HepG2 (cell line): Measurements from ENCODE around the gene ACADVL. TPM values are rescaled to one million over a fixed set of nuclear protein-coding genes. Genes with fewer than 3 reads are reported as not detected.

Experiments
- AHDC1 ChIP-seq: sonication (generic); formaldehyde crosslinking; IDR thresholded peaks from 2 replicates; pipeline ENCODE4 v1.5.1; 2020; ENCODE audit warnings: mild to moderate bottlenecking, missing genetic modification reagents, borderline replicate concordance
- EP300 ChIP-seq, 3 experiments: sonication (generic) in 1 of 3; formaldehyde crosslinking in 1 of 3; IDR thresholded peaks; 2 replicates each; pipeline versions ENCODE4 v1.5.1 to v1.6.1; 2011 to 2020; ENCODE audit warnings: low read depth in 2 of 3, low read length in 2 of 3, borderline replicate concordance in 1 of 3, improper control_type of control experiment in 1 of 3, mild to moderate bottlenecking in 1 of 3, missing genetic modification reagents in 1 of 3, moderate library complexity in 1 of 3
- HMG20B ChIP-seq: conservative IDR thresholded peaks from 2 replicates; pipeline ENCODE4 v1.6.1; 2016; ENCODE audit warnings: missing genetic modification reagents, missing compliant biosample characterization
- HNRNPH1 ChIP-seq: fragments of 200-400 bp; formaldehyde crosslinking; optimal IDR thresholded peaks from 2 replicates; pipeline ENCODE3; 2017; ENCODE audit warnings: mild to moderate bottlenecking, low read depth, low read length
- MAFG ChIP-seq: sonication (generic); formaldehyde crosslinking; IDR thresholded peaks from 2 replicates; pipeline ENCODE4 v1.5.1; 2020; ENCODE audit warnings: mild to moderate bottlenecking, missing genetic modification reagents
- NFRKB ChIP-seq: fragments of 450-650 bp; IDR thresholded peaks from 2 replicates; pipeline ENCODE4 v1.6.1; 2017
- NR2F2 ChIP-seq: IDR thresholded peaks from 2 replicates; pipeline ENCODE4 v1.6.1; 2012; ENCODE audit warnings: low read depth, inconsistent platforms, borderline replicate concordance
- PRMT3 ChIP-seq: sonication (generic); formaldehyde crosslinking; IDR thresholded peaks from 2 replicates; pipeline ENCODE4 v1.8.1; 2022; ENCODE audit warnings: low read depth, mild to moderate bottlenecking, moderate library complexity, missing genetic modification reagents, borderline replicate concordance
- SRY ChIP-seq: sonication (generic); formaldehyde crosslinking; IDR thresholded peaks from 2 replicates; pipeline ENCODE4 v1.8.0; 2022; ENCODE audit warnings: mild to moderate bottlenecking, missing genetic modification reagents
- TCF7L2 ChIP-seq: IDR thresholded peaks from 2 replicates; pipeline ENCODE4 v1.6.1; 2011; ENCODE audit warnings: mild to moderate bottlenecking, low read depth, low read length, moderate library complexity
- THAP7 ChIP-seq: sonication (generic); formaldehyde crosslinking; IDR thresholded peaks from 2 replicates; pipeline ENCODE4 v1.8.1; 2023; ENCODE audit warnings: mild to moderate bottlenecking, missing genetic modification reagents
- ZBTB7A ChIP-seq: sonication (generic); formaldehyde crosslinking; IDR thresholded peaks from 2 replicates; pipeline ENCODE4 v1.8.0; 2022; ENCODE audit warnings: mild to moderate bottlenecking, missing genetic modification reagents
- ZFP36L1 ChIP-seq: sonication (generic); formaldehyde crosslinking; IDR thresholded peaks from 2 replicates; pipeline ENCODE4 v1.8.0; 2022; ENCODE audit warnings: mild to moderate bottlenecking, missing genetic modification reagents, moderate library complexity
- ZMYM2 ChIP-seq: sonication (generic); formaldehyde crosslinking; IDR thresholded peaks from 2 replicates; pipeline ENCODE4 v1.8.0; 2022; ENCODE audit warnings: mild to moderate bottlenecking, missing genetic modification reagents
- ZMYM3 ChIP-seq: sonication (generic); formaldehyde crosslinking; IDR thresholded peaks from 2 replicates; pipeline ENCODE4 v1.5.1; 2020; ENCODE audit warnings: mild to moderate bottlenecking, missing genetic modification reagents
- ZNF121 ChIP-seq: sonication (generic); formaldehyde crosslinking; IDR thresholded peaks from 2 replicates; pipeline ENCODE4 v1.5.0; 2020; ENCODE audit warnings: mild to moderate bottlenecking, missing genetic modification reagents
- ZNF160 ChIP-seq: sonication (generic); formaldehyde crosslinking; IDR thresholded peaks from 2 replicates; pipeline ENCODE4 v1.8.0; 2022; ENCODE audit warnings: mild to moderate bottlenecking, inconsistent platforms, missing genetic modification reagents
- ZNF232 ChIP-seq: sonication (generic); formaldehyde crosslinking; IDR thresholded peaks from 2 replicates; pipeline ENCODE4 v1.4.0; 2020; ENCODE audit warnings: missing genetic modification reagents, borderline replicate concordance
- ZNF317 ChIP-seq: sonication (generic); formaldehyde crosslinking; IDR thresholded peaks from 2 replicates; pipeline ENCODE4 v1.5.0; 2020; ENCODE audit warnings: mild to moderate bottlenecking, missing genetic modification reagents
- ZNF513 ChIP-seq: sonication (generic); formaldehyde crosslinking; conservative IDR thresholded peaks from 2 replicates; pipeline ENCODE4 v1.5.0; 2020; ENCODE audit warnings: missing genetic modification reagents
- ZNF557 ChIP-seq: sonication (generic); formaldehyde crosslinking; IDR thresholded peaks from 2 replicates; pipeline ENCODE4 v1.4.0; 2020; ENCODE audit warnings: missing genetic modification reagents
- ZNF615 ChIP-seq: sonication (generic); formaldehyde crosslinking; IDR thresholded peaks from 2 replicates; pipeline ENCODE4 v1.5.0; 2020; ENCODE audit warnings: mild to moderate bottlenecking, missing genetic modification reagents, borderline replicate concordance
- ZNF724P ChIP-seq: sonication (generic); formaldehyde crosslinking; IDR thresholded peaks from 2 replicates; pipeline ENCODE4 v1.8.0; 2022; ENCODE audit warnings: missing genetic modification reagents, borderline replicate concordance
- ZNF850 ChIP-seq: sonication (generic); formaldehyde crosslinking; conservative IDR thresholded peaks from 2 replicates; pipeline ENCODE4 v1.9.0; 2021; ENCODE audit warnings: mild to moderate bottlenecking, missing genetic modification reagents
- ZSCAN31 ChIP-seq: sonication (generic); formaldehyde crosslinking; IDR thresholded peaks from 2 replicates; pipeline ENCODE4 v1.5.0; 2020; ENCODE audit warnings: low read depth, mild to moderate bottlenecking, missing genetic modification reagents
- polyA plus RNA-seq, 8 experiments: library from polyadenylated mRNA; depleted of rRNA in 3 of 8; stranded (reverse) in 7 of 8; unstranded in 1 of 8; fragments of >200 nt; fragmentation: Illumina TruSeq in 4 of 8; extraction: Trizol in 4 of 8; gene quantifications; 2 replicates each; pipeline versions ENCODE4 v1.2.1 to v1.2.3, GENCODE V29; 2011 to 2016; ENCODE audit warnings: low read depth in 4 of 8, missing spikeins in 1 of 8, mixed read lengths in 1 of 8; ENCODE audit not compliant: insufficient read depth in 1 of 8
- total RNA-seq, 5 experiments: library from RNA; depleted of rRNA; stranded (reverse); fragments of >200 nt; fragmentation: Illumina TruSeq; extraction: Trizol; gene quantifications; 2 replicates each; pipeline ENCODE4 v1.2.3, GENCODE V29; 2016; ENCODE audit warnings: low read depth in 1 of 5

ACADVL gene
- total and polyA plus RNA-seq, 2 of the 13 experiments (the other 11 are each of a cell fraction or from before 2014, with no cell fraction given) = 219 to 412 TPM

- TF ChIP-seq ZBTB7A (CRISPR knock-in tag) (no peak), ZNF513 (no peak), PRMT3 (CRISPR knock-in tag) (no peak), ZNF724P (CRISPR knock-in tag) (no peak), MAFG (CRISPR knock-in tag) (no peak), ZNF121 (CRISPR knock-in tag) (no peak), SRY (CRISPR knock-in tag) (no peak), TCF7L2 (no peak), ZFP36L1 (no peak), NFRKB (peak; percentile 79), NR2F2 (no peak), EP300 (IDR thresholded peaks at IDR 0.05; ENCODE audit: low read depth in 2 of 2, low read length in 2 of 2) (no peak), EP300 (CRISPR knock-in tag; IDR thresholded peaks at IDR 0.05; ENCODE audit: borderline replicate concordance) (no peak), HNRNPH1 (no peak), ZNF557 (CRISPR knock-in tag) (no peak), HMG20B (CRISPR knock-in tag) (no peak), ZNF850 (no peak), ZMYM3 (CRISPR knock-in tag) (no peak), AHDC1 (CRISPR knock-in tag) (no peak), ZNF317 (CRISPR knock-in tag) (no peak), ZMYM2 (CRISPR knock-in tag) (no peak), THAP7 (CRISPR knock-in tag) (no peak), ZSCAN31 (0 out of 2 replicates have a peak, but pooled peaks have one; percentile 23), ZNF232 (CRISPR knock-in tag) (no peak), ZNF615 (CRISPR knock-in tag) (no peak), ZNF160 (no peak)
Observed at GRCh38 chr17:7251661-7252175, 32.0 kb downstream of the ACADVL start, which contains the start of gene CTDNEP1 (continued).
